DMS 273 (cell line): ENCODE measurements around the gene ADGRD2.

Experiments used
- DNase-seq: peaks from one replicate; lab custom pipeline; 2025; ENCODE audit not compliant: unreplicated experiment; lab: John Stamatoyannopoulos, UW

The ADGRD2 gene

GRCh38 chr9:124437086-124437485 lies 13.2 kb upstream of the ADGRD2 start:
- DNase-seq: no peak

GRCh38 chr9:124438091-124438490 lies 12.2 kb upstream of the ADGRD2 start:
- no peak for DNase-seq

GRCh38 chr9:124439086-124439485 lies 11.2 kb upstream of the ADGRD2 start:
- DNase-seq: no peak

DNA sequence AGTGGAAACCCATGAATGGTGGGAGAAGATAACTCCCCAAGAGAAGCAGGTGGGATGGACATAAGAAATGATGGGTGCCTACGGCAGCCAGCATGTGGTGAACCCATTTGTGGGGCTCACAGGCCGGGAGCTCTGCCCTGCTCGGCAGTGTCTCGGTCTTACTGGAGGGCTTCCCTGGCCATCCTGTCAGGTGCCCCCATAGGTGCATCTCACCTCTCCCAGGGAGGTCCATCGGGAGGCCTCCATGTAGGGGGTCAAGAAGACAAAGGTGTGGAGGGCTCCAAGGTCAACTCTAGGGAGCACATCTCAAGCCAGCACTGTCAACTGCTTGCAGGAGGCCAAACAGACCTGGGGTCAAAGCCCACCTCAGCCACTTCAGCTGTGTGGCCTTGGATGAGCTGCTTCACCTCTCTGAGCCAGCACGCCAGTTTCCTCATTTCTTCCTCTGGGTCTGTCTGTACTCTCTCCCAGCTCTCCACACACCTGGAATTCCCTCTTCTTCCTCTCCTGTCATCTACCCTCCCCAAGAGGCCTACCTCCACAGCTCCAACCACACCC lies 10.5 kb upstream of the ADGRD2 start:
- DNase-seq: no peak

- no peak for DNase-seq
Observed at GRCh38 chr9:124440786-124441185, 9.5 kb upstream of the ADGRD2 start.

DNA sequence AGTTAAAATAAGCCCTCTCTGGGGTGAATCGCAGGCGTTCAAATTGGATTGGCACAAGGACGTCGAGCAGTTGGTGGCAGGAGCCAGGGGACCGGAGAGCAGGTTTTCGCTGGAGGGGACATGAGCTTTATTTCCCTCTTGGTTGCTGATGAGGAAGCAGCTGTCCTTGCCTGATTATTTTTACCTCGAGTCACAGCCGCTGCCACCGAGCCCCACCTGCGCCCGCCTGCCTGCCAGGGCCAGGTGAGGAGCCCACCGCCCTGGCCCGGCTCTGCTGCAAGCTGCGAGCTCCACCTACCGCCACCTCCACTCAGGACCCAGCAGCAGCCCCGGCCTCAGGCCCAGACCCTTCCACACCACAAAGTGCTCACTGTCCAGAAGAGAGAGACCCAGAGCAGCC lies 9.0 kb upstream of the ADGRD2 start:
- DNase-seq: no peak

GRCh38 chr9:124442379-124442778 lies 7.9 kb upstream of the ADGRD2 start:
- no peak for DNase-seq

DNA sequence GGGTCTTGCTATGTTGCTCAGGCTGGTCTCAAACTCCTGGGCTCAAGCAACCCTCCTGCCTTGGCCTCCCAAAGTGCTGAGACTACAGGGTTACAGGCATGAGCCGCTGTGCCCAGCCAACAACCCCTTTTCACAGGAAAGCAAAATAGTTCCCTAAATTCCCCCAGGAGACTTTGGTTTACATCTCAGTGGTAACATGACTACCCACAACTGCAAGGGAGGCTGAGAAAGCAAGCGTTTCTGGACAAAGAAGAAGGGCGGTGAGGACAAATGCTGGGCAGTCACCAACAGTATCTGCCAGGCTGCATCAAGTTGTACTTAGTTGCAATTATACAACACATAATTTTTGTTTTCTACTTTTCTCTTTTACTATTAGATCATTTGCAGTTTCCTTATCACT lies 7.4 kb upstream of the ADGRD2 start:
- DNase-seq: no peak

DNA sequence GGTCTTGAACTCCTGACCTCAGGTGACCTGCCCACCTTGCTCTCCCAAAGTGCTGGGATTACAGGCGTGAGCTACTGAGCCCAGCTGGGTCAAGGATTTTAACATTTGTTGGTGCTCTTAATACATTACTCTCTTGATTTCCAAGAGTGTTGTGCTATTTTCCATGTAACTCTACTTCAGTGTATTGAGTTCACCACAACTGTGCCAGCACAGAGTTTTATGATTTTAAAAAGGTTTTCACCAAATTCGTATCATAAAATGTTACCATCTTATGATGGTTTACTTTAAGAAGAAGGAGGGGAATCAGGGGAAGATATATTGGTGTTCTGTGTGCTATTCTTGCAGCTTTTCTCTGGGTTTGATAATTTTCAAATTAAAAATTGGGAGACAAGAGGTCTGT lies 6.6 kb upstream of the ADGRD2 start:
- DNase-seq: no peak

DNA sequence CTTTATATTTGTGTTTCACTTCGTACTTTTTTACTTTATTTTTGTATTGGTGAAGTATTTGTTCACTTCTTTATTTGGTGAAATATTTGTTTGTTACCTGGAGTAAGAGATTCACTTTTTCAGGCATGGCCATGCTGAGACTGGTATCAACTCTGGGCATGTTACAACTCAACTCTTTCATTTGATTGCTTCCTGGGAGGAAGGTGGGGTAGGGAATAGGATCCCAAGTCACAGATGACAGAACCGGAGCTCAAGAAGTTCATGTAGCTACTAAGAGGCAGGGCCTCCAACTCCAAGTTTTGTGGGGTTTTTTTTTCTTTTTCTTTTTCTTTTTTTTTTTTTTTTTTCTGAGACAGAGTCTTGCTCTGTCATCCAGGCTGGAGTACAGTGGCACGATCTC lies 6.1 kb upstream of the ADGRD2 start:
- no peak for DNase-seq

DNA sequence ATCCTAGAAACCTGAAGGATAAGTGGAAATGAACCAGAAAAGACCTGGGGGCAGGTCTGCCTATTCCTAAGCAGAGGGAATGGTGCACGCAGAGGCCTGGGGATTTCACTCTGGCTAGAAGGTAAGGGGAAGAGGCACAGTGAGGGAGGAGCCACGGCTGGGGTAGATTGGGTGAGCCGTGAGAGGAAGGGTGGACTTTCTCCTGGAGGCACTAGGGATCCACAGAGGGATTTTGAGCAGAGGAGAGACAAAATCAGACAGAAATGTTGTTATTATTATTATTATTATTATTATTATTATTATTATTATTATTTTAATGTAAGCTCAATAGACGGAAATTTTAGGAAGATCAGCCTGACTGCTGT lies 3.0 kb upstream of the ADGRD2 start:
- DNase-seq: no peak

DNA sequence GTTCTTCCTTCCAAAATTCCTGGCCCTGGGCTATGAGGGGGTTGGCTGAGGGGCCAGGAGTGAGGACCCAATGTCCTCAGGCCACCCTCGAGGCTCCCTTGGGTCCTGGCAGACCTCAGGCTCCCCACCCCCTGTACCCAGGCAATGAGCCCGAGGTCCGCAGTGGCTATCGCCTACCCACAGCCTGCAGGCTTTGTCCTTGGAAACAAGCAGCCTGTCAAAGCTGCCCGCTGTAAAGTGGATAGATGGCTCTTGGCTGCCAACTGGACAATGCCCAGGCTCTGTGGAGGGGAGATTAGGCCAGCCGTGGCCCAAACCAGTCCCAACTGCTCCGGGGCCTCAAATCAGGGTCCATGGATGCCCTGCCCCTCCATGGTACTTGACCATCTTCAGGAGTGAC lies 2.2 kb upstream of the ADGRD2 start:
- DNase-seq: no peak

GRCh38 chr9:124449381-124450151 lies 685 bp upstream of the ADGRD2 start:
- DNase-seq: no peak

- no peak for DNase-seq
Observed at GRCh38 chr9:124450931-124451661, 845 bp downstream of the ADGRD2 start.

- no peak for DNase-seq
Observed at GRCh38 chr9:124452326-124452725, 2.1 kb downstream of the ADGRD2 start.

GRCh38 chr9:124452841-124453585 lies 2.8 kb downstream of the ADGRD2 start:
- DNase-seq: no peak

- no peak for DNase-seq
Observed at GRCh38 chr9:124453586-124454191, 3.4 kb downstream of the ADGRD2 start.

- DNase-seq: no peak
Observed at GRCh38 chr9:124454296-124454695, 4.0 kb downstream of the ADGRD2 start.

DNA sequence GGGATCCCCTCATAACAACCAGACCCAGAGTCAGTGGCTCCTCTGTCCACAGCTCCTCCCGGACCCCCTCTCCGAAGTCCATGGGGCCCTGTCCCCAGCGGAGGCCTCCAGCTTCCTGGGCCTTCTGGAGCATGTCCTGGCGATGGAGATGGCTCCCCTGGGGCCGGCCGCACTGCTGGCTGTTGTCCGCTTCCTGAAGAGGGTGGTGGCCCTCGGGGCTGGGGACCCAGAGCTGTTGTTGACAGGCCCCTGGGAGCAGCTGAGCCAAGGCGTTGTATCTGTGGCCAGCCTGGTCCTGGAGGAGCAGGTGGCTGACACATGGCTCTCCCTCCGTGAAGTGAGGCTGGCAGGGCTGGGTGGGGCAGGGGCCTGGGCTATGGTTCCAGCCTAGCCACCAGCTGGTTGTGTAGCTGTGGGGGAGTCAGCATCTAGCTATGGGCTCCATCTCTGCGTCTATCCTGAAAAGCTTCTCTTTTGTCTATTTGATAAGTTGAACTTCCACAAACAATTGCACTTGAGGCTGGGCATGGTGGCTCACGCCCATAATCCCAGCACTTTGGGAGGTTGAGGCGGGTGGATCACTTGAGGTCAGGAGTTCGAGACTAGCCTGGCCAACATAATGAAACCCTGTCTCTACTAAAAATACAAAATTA lies 4.7 kb downstream of the ADGRD2 start:
- no peak for DNase-seq

DNA sequence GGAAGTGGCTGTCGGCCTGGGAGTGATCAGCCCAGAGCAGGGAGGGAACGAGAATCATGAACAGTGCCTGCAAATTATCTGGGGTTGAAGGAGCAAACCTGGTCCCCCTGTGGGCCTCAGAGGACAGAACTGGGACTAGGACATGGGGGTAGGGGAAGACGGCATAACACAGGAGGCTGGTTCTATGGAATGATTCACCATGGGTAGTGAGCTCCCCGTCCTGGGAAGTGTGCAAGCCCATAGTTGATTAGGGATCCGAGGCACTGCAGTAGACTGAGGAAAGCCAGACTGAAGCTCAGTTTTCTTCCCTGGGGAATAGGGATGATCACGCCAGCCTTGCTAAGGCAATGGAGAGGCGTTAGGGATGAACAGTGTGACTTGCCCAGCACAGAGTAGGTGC lies 5.6 kb downstream of the ADGRD2 start:
- DNase-seq: no peak
